Loucy (cell line): Measurements from ENCODE around the gene OR1K1.

ENCODE experiments used
- H2AFZ ChIP-seq: fragments of 200-600 bp; sonication (generic); 2 replicates; pipeline ENCODE4 v1.6.0; 2016; ENCODE audit warnings: antibody characterized with exemption, mild to moderate bottlenecking, low read length, moderate library complexity
- H3F3A ChIP-seq: fragments of 200-600 bp; 2 replicates; pipeline ENCODE4 v1.6.0; 2016; ENCODE audit warnings: antibody characterized with exemption, low read depth, mild to moderate bottlenecking
- H3K27me3 ChIP-seq: fragments of 200-600 bp; sonication (generic); 2 replicates; pipeline ENCODE4 v1.6.1; 2014; ENCODE audit warnings: low read length, mild to moderate bottlenecking; ENCODE audit not compliant: insufficient read depth, poor library complexity, severe bottlenecking
- H3K36me3 ChIP-seq: fragments of 200-600 bp; sonication (generic); 2 replicates; pipeline ENCODE4 v1.6.1; 2016; ENCODE audit warnings: low read length; ENCODE audit not compliant: insufficient read depth
- H3K4me1 ChIP-seq: fragments of 200-600 bp; sonication (generic); 2 replicates; pipeline ENCODE4 v1.5.1; 2014; ENCODE audit warnings: low read length, mild to moderate bottlenecking; ENCODE audit not compliant: insufficient read depth, poor library complexity, severe bottlenecking
- H3K4me2 ChIP-seq: fragments of 200-600 bp; sonication (generic); 2 replicates; pipeline ENCODE4 v1.6.0; 2014; ENCODE audit warnings: antibody characterized with exemption, low read length, low read depth, mild to moderate bottlenecking; ENCODE audit not compliant: poor library complexity, severe bottlenecking
- H3K4me3 ChIP-seq: fragments of 200-600 bp; sonication (generic); 2 replicates; pipeline ENCODE4 v1.5.1; 2014; ENCODE audit warnings: low read length, mild to moderate bottlenecking, mixed read lengths; ENCODE audit not compliant: poor library complexity, severe bottlenecking
- H3K79me2 ChIP-seq: fragments of 200-600 bp; sonication (generic); 2 replicates; pipeline ENCODE4 v1.6.1; 2014; ENCODE audit warnings: low read length; ENCODE audit not compliant: insufficient read depth
- H3K9ac ChIP-seq: fragments of 200-600 bp; sonication (generic); 2 replicates; pipeline ENCODE4 v1.6.0; 2014; ENCODE audit warnings: mild to moderate bottlenecking, low read depth, low read length, moderate library complexity; ENCODE audit not compliant: poor library complexity, severe bottlenecking
- H3K9me2 ChIP-seq: fragments of 200-600 bp; sonication (generic); replicated peaks from 2 replicates; pipeline ENCODE4 v1.6.1; 2016; ENCODE audit warnings: low read depth, low read length, mixed read lengths
- H3K9me3 ChIP-seq: fragments of 200-600 bp; sonication (generic); 2 replicates; pipeline ENCODE4 v1.6.1; 2014; ENCODE audit warnings: mild to moderate bottlenecking, antibody characterized with exemption, low read length, low read depth; ENCODE audit not compliant: insufficient read depth
- H4K20me1 ChIP-seq: fragments of 200-600 bp; sonication (generic); 2 replicates; pipeline ENCODE4 v1.6.0; 2014; ENCODE audit warnings: antibody characterized with exemption, low read length, mild to moderate bottlenecking; ENCODE audit not compliant: insufficient read depth, poor library complexity, severe bottlenecking
- EZH2phosphoT487 ChIP-seq: fragments of 200-600 bp; IDR thresholded peaks from 2 replicates; pipeline ENCODE4 v1.6.1; 2018; ENCODE audit warnings: antibody characterized with exemption, mild to moderate bottlenecking, moderate library complexity, borderline replicate concordance
- TF ChIP-seq, protein P1 (sequence below): fragments of 200-600 bp; sonication (generic); conservative IDR thresholded peaks from 2 replicates; pipeline ENCODE4 v1.5.1; 2014; ENCODE audit warnings: mild to moderate bottlenecking, antibody characterized with exemption, low read length

OR1K1 gene

DNA sequence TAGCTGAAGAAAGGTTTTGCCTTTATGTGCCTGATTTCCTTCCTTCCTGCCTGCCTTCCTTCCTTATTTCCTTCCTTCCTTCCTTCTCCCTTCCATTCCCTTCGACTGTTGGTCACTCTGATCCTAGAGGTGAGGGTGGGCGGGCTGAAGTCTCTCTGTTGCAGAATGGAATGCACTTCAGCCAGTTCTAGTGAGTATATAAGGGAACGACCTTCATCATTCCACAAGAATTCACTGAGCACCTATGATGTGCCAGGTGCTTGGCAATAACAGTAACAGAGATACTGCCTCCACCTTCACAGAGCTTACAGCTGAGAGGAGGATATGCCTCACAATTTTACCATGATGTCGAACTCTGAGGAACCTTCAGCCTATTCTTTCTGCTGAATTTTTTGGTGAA is 19.9 kb upstream of the OR1K1 start:
- Histone ChIP-seq H3K79me2 (no peaks in the 10 kb centered on the region), H3K4me2 (no peak overlapping the region), H3K4me3 (no peak overlapping the region), H3K9me2 (no peaks in the 10 kb centered on the region), H2AFZ (no peak overlapping the region), H4K20me1 (no peaks in the 10 kb centered on the region), H3F3A (no peaks in the 10 kb centered on the region), H3K9me3 (no peaks in the 10 kb centered on the region), H3K4me1 (no peaks in the 10 kb centered on the region), H3K36me3 (no peaks in the 10 kb centered on the region), H3K9ac (no peak overlapping the region), H3K27me3 (no peaks in the 10 kb centered on the region)
- TF ChIP-seq, protein P1, sequence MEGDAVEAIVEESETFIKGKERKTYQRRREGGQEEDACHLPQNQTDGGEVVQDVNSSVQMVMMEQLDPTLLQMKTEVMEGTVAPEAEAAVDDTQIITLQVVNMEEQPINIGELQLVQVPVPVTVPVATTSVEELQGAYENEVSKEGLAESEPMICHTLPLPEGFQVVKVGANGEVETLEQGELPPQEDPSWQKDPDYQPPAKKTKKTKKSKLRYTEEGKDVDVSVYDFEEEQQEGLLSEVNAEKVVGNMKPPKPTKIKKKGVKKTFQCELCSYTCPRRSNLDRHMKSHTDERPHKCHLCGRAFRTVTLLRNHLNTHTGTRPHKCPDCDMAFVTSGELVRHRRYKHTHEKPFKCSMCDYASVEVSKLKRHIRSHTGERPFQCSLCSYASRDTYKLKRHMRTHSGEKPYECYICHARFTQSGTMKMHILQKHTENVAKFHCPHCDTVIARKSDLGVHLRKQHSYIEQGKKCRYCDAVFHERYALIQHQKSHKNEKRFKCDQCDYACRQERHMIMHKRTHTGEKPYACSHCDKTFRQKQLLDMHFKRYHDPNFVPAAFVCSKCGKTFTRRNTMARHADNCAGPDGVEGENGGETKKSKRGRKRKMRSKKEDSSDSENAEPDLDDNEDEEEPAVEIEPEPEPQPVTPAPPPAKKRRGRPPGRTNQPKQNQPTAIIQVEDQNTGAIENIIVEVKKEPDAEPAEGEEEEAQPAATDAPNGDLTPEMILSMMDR = no peak
- no peak for TF ChIP-seq EZH2phosphoT487

DNA sequence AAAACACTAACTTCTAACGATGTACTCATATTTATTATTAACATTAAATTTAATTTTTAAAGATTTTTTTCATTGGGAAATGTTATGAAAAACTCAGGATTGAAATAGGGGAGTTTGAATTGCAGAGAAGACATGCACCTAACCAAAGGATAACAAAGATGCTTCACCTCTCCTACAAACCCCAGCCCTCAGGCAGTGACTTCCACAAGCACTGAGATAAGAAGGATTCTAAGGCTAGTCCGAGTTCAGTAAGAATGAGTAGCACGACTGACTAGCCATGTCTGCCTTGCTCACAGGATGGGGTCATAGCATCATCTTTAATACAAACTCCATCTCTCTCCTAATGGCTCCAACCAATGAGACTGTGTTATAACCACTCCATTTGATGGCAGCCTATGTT is 18.3 kb upstream of the OR1K1 start:
- Histone ChIP-seq H2AFZ (no peak overlapping the region), H3K9ac (no peak overlapping the region), H3K9me2 (no peaks in the 10 kb centered on the region), H3K27me3 (no peaks in the 10 kb centered on the region), H3K4me1 (no peaks in the 10 kb centered on the region), H3F3A (no peaks in the 10 kb centered on the region), H3K4me2 (no peak overlapping the region), H3K36me3 (no peaks in the 10 kb centered on the region), H3K9me3 (no peaks in the 10 kb centered on the region), H3K79me2 (no peaks in the 10 kb centered on the region), H3K4me3 (no peak overlapping the region), H4K20me1 (no peaks in the 10 kb centered on the region)
- TF ChIP-seq, protein P1 = no peak
- TF ChIP-seq EZH2phosphoT487 = no peak

DNA sequence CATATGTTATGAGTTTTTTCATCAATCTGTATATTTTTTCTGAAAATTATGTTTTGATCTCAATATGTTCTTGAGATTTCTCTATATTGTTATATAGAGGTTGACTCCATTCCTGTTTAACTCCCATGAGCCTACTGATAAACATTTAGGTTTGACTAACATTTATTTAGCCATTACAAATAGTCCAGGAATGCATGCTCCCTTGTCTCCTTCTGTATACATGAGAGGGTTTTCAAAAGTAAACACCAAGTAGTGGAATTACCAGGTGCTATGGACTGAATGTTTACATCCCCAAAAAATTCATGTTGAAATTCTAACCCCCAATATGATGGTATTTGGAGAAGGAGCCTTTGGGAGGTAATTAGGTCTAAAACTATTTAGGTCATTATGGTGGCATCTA is 14.7 kb upstream of the OR1K1 start:
- H3F3A ChIP-seq = no peaks in the 10 kb centered on the region
- H3K27me3 ChIP-seq = no peaks in the 10 kb centered on the region
- H3K9ac ChIP-seq = no peak overlapping the region
- no peak overlapping the region for H3K4me3 ChIP-seq
- no peaks in the 10 kb centered on the region for H3K4me1 ChIP-seq
- no peak for TF ChIP-seq EZH2phosphoT487
- TF ChIP-seq, protein P1 = no peak
- no peaks in the 10 kb centered on the region for H3K79me2 ChIP-seq
- H3K9me3 ChIP-seq = no peaks in the 10 kb centered on the region
- H4K20me1 ChIP-seq = no peaks in the 10 kb centered on the region
- H3K4me2 ChIP-seq = no peak overlapping the region
- H3K9me2 ChIP-seq = no peaks in the 10 kb centered on the region
- H3K36me3 ChIP-seq = no peaks in the 10 kb centered on the region
- H2AFZ ChIP-seq = no peak overlapping the region
